Effector CD8-positive, alpha-beta T cell (primary cell): ENCODE measurements around the gene ZDHHC24.

ENCODE experiments used
- DNase-seq: peaks from one replicate; lab custom pipeline; 2025; lab: John Stamatoyannopoulos, UW

The ZDHHC24 gene

DNA sequence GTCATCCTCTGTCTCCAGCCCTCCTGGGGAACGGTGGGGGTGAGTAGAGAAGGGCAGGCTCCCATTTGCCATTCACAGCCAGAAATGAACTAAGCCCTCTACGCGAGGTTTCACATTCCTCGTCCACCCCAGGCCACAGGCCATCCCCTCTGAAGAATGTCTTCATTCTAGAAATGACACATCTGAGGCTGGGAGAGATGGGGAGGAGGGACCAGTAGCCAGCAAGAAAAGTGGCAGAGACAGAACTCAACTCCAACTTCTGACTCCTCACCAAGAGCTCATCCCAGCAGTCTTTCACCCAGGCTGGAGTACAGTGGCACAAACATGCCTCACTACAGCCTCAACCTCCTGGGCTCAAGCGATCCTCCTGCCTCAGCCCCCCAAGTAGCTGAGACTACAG lies 19.1 kb upstream of the ZDHHC24 start:
- DNase-seq = no peak

DNA sequence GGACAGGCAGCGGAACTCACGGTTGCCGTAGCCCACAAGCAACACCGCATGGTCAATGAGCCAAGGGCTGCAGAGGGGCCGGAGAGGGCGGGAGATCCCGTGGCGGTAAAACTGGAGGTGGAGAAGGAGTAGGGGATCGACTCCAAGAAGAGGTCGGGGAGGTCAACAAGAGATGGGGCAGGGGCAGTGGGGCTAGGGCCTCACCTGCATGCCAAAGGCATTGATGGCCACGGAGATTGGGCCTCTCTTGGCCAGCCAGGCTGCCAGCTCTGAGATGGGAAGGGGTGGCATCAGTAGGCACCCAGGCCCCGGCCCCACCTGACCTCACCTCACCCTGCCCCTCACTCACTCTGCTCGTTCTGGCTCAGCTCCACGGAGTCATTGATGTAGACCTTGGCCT lies 18.7 kb upstream of the ZDHHC24 start:
- DNase-seq = no peak

DNA sequence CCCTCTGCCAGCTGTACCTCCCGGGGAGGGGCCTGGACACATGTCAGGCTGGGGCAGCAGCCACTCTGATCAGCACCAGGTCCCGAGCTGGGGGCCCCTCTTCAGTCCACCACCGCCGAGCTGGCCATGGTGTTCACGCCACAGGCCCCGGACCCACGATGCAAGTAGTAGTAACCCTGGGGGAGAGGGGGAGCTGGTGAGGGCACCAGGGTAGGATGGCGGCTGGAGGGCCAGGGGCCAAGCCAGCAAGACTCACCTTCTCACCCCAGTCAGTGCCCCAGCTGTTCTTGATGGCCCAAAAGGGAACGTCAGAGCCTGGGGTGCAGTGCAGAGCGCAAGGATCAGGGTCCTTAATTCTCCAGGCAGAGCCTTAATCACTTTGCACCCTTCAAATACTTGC lies 18.0 kb upstream of the ZDHHC24 start:
- no peak for DNase-seq

DNA sequence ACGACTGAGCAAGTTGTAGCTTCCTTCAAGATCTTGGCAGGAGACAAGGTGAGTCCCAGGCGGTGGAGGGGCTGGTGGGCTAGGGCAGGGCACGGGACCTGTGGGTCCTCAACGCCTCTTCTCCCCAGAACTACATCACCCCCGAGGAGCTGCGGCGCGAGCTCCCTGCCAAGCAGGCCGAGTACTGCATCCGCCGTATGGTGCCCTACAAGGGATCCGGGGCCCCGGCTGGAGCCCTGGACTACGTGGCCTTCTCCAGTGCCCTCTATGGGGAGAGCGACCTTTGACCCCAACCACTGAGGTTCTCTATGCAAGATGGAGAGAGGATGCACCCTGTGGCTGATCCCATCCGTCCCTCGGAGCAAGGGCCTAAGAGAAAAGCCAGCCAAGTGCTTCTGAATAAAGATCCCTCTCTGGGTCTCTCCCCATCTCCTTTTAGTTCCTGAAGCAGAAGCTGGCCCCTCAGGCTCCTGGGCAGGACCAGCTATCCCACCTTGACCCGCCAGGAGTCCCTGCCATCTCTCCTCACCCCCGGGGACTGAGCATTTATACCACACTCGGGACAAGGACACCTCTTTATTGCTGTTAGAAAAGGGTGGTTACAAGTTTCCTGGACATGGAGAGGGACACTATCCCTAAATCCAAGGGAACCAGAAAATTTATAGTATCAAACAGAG lies 17.2 kb upstream of the ZDHHC24 start:
- no peak for DNase-seq

DNA sequence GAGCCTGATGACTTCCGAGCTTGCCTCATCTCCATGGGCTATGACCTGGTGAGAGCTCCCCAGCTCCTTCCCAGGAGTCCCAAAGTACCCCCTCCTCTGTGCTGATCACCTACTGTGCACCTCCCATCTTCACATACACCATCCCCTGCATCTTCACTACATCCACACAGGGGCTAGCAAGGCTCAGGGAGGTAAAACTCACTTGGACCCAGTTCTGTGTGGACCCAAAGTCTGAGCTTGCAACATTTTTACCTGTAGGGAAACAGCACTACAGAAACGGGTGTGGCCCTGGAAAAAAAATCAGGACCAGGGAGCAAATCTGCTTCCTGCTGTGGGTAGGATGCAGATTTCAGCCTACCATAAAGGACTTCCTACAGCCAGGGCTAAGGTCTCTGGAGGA lies 16.4 kb upstream of the ZDHHC24 start:
- no peak for DNase-seq

DNA sequence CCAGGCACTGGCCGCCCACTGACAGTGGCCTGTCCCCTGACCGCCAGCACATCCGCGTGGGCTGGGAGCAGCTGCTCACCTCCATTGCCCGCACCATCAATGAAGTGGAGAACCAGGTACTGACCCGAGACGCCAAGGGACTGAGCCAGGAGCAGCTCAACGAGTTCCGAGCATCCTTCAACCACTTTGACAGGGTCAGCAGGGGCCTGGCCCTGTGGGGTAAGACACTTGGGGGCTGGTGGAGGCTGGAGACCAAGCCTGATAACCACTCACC lies 16.1 kb upstream of the ZDHHC24 start:
- DNase-seq = no peak

DNA sequence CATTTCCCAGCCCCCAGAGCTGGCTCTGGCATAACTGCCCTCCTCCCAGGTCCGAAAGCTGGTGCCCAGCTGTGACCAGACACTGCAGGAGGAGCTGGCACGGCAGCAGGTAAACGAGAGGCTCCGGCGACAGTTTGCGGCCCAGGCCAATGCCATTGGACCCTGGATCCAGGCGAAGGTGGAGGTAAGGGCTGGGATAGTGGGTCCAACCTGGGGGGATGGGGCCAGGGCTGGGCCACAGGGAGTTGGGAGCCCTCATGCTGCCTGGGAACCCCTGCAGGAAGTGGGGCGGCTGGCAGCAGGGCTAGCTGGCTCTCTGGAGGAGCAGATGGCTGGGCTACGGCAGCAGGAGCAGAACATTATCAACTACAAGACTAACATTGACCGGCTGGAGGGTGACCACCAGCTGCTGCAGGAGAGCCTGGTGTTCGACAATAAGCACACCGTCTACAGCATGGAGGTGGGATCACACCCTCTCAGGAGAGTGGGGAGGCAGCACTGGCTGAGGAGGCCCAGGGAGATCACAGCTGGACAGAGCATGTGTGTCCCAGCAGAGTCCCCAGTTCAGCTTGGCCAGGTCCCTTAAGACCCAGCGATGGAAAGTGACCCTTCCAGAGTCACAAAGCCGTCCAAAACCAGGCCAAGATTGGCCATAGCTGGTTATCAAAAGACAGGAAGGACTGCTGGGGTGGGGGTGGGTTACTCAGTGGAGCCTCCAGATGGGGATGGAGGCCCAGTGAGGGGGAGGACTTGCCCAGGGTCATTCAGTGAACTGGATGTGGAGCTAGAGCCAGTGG lies 15.5 kb upstream of the ZDHHC24 start:
- no peak for DNase-seq

DNA sequence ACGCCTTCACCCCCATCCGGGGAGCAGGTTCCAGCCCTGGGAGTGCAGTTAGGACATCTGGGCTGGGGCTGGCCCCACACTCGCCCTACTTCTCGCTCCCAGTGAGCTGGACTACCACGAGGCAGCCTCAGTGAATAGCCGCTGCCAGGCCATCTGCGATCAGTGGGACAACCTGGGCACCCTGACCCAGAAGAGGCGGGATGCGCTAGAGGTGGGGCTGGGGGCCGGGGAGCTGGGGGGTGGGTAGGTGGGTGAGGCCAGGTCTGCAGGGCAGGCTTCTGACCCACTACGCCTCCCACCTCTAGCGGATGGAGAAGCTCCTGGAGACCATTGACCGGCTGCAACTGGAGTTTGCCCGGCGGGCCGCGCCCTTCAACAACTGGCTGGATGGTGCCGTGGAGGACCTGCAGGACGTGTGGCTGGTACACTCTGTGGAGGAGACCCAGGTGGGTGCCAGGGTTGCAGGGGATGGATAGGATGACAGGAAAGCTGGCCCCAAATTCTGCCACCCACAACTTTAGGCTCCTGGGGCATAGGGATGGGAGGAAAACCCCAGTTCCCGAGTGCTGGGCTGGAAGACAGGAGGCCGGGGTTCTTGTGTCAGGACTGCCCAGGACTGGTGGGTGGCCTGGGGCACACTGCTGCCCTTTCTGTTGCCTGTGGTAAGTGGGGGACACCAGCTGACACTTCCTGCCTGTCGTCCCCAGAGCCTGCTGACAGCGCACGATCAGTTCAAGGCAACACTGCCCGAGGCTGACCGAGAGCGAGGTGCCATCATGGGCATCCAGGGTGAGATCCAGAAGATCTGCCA lies 14.2 kb upstream of the ZDHHC24 start:
- no peak for DNase-seq

DNA sequence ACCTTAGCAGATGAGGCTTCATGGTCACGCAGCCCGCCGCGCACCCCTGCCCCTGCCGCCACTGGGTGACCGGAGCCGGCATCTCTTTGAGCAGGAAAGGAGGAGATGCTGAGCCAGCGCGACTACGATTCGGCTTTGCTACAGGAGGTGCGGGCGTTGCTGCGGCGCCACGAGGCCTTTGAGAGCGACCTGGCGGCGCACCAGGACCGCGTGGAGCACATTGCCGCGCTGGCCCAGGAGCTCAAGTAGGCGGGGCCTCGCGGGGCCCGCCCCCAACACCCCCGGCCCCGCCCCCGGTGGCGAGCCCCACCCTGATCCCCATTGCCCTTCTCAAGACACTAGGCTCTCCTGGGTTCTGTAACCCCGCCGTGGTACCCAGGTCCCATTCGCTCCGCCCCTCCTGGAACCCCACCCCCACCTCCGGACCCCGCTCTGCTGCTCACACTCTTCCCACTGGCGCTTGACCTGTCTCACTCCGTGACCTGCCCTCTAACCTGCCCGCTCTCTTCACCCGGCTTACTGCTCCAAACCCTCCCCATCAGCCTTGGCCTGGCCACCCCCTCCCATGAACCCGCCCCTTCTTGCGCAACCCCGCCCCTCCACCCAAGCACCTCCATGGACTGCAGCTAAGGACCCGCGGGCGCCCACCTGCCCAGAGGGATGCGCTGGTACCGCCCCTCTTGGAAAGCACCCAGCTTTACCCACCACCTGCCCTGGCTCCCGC lies 13.5 kb upstream of the ZDHHC24 start:
- peak; percentile 29 for DNase-seq

DNA sequence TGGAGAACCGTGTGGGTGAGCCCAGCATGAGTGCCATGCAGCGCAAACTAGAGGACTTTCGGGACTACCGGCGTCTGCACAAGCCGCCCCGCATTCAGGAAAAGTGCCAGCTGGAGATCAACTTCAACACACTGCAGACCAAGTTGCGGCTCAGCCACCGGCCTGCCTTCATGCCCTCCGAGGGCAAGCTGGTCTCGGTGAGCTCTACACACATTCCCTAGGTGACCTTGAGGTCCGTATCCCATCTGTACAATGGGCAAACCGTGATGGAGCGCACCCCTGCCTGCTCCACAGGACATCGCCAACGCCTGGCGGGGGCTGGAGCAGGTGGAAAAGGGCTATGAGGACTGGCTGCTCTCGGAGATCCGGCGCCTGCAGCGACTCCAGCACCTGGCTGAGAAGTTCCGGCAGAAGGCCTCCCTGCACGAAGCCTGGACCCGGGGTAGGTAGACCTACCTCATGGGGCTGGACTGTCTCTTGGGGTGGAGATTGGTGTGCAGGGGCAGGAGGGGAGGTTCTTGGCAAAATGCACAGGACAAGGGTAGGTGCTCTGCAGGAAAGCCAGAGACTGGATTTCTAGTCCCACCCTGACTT lies 12.0 kb upstream of the ZDHHC24 start:
- no peak for DNase-seq

DNA sequence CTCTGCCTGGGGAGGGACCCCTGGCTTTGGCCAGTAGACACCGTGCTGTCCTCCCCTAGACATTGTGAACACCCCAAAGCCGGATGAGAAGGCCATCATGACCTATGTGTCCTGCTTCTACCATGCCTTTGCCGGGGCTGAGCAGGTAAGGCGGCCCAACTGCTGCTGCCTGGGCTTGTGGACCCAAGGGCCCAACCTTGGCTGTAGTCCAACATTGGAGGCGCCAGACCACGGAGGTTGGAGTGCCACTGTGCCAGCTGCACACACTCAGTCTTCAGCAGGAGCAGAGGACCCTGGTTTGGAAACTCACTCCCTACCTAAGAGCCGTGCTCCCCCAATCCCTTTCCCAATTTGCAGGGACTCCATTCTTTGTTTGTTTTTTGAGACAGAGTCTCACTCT lies 10.2 kb upstream of the ZDHHC24 start:
- no peak for DNase-seq

DNA sequence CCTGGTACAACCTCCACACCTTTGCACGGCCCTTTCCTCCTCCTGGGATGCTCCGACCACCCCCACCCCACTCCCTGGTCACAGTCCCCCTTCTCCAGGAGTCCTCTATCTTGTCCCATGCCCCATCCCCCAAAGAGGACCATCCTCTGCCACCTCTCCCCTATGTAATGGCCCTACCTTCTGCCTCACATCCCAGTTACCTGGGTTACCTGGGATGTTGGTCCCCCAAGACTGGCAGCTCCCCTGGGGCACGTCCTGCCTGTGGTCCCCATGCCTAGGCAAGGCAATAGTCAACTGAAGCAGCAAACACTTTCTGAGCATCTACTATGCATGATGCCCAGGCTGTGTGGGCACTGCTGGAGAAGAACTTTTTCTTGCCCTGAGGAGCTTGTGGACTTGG lies 9.6 kb upstream of the ZDHHC24 start:
- DNase-seq = no peak

DNA sequence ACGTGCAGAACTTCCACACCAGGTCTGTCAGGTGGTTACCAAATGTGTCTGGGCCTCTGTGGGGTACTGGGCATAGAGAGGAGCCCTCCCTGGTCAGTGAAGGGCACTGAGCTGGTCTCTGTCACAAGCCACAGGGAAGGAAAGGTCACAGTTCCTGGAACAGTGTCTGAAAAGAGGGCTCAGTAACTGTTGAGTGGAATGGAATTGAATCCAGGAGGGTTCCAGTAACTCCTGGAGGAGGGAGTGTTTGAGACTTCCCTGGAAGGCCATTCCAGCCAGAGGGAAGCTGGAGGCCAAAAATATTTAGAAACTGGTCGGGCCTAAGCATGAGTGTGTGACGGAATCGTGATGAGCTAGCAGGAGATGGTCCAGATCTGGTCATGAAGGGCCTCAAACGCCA lies 8.8 kb upstream of the ZDHHC24 start:
- DNase-seq = no peak

DNA sequence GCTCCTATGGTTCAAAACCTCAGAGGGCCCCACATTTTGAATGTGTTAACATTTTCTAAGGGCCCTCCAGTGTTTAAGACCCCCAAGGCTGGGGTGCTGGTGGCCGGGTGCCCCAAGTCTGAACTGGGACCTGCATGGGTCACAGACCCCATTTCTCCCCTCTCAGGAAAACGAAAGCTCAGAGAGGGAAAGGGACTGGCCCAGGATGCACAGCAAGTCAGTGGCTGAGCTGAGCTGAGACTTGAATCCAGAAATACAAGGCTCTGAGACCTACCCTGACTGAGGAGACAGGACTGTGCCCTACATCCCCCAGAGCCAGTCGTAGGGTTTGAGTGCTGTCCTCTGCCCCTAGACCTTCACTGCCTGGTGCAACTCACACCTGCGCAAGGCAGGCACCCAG lies 5.0 kb upstream of the ZDHHC24 start:
- DNase-seq = no peak

DNA sequence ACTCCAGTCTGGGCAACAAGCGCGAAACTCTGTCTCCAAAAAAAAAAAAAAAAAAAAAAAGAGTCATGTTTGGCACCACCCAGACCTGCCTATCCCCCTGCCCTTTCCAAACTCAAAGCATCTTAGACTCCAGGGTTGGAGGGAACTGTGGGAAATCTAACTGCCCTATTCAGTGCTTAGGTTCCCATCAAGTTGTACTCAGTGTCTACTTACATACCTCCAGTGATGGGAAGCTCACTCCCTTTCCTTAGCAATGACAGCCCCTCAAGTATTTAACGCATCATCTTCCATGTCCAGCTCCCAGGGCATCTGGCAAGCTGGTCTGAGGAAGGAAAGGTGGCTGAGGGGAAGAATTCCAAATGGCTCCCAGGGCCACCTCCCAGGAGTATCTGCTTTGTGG lies 3.8 kb upstream of the ZDHHC24 start:
- no peak for DNase-seq

DNA sequence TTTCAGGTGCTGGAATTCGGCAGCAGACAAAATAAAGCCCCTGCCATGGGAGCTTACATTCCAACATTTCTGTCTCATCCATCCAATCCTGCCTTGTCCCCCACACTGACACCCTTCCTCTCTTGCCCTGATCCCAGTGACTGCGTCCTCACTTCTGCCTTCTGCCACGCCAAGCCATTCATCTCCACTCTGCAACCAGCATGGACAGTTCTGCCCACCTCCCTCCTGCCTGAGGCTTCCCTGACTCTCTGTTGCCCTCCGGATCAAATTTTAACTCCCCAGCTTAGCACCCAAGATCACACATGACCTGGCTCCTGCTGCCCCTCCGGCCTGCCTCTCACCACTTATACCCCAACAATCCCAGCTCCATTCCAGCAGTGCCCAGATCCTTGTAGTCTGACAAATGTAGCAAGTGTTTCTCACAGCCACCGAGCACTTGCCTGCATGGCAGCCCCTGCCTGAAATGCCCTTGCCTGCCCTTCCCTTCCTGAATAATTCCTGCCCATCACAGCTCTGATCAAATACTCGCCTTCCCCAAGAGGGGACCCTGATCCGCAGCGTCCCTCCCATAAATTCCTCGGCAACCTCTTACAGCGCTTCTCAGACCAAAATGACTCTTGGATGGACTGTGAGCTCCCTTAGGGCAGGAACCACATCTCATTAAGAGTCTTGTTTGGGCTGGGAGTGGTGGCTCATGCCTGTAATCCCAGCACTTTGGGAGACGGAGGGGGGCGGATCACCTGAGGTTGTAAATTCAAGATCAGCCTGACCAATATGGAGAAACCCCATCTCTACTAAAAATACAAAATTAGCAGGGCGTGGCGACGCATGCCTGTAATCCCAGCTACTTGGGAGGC lies 3.2 kb upstream of the ZDHHC24 start:
- no peak for DNase-seq

DNA sequence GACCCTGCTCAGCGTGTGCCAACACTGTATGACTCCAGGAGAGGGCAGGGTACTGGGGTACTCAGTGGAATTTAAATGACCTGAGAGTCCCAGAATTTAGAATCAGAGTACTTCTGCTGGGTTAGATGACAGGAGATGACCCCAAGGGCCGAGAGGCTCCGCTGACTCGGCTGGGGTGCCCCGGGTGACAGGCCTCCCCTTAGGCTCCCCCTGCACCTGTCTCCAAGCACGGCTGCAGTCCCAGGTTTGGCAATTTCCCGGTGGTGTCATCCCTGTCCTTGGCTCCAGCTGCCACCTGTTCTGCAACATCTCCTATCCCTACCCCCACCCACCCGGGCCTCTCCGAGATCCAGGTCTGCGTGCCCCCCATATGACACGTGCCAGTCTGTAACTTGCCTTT lies 2.2 kb upstream of the ZDHHC24 start:
- no peak for DNase-seq

DNA sequence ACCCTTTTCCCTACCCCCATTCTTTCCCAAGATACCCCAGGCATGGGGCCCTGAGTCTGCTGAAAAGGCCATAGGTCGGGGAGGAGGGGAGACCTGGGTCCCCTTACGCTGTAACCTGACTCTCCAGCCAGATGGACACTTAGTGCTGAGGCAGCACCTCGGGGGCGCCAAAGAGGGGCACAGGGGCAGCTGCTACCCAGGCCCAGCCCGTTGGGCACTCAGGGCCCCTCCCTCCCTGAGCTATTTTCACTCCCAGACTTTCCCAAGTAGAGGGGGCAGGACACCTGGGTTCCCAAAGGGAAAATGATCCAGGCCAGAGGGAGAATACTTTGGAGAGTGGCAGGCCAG lies 1.8 kb upstream of the ZDHHC24 start:
- no peak for DNase-seq

DNA sequence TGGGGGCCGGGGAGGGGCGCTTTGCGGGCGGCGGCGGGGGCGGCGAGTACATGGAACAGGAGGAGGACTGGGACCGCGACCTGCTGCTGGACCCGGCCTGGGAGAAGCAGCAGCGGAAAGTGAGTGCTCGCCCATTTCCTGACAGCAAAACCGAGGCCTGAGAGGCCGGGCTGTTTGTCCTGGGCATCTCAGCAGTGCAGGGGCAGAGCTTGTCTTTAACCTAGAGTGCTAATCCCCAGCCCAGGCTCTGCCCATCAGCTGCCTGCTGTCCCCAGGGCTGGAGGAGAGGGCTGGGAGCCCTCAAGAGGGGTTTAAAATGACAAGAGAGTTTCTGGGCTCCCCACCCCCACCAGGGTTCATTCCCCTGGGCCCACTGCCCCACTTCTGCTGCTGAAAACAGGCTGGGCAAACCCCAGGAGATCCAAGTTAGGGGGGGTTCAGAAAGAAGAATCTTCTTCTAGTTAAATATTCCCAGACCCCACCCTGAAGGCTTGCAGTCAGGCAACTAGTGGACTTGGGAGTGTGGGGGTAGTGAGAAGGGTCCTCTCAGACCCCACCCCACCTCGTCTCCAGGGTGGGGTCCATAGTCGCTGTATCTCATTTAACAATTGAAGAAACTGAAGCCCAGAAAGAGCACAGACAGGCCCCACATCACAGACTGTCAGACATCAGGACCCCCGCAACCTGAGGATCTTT lies 1.3 kb upstream of the ZDHHC24 start:
- DNase-seq = no peak

DNA sequence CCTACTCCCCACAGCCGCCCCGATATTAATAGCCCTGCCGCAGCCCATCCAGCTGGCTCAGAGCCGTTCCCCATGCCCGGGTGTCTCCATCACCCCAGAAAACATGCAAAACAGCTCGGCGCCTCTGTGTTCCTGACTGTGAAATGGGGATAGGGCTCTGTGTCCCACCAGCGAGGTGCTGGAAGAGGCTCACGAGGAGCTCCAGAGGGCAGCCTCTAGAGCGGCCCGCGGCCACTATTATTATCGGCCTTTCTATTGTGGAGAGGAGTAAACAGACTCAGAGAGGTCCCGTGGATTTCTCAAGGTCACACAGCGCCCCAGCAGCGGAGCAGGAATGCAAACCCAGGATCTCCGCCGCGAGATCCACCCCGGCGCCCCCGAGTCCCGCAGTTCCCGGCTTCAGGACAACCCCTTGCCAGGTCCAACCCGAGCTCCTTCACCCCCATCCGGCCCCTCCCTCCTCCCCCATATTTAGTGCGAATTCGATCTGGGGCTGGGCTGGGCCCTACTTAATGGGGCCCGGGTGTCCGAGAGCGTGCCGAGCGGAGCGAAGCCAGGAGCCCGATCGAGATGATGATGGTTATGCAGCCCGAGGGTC lies 619 bp upstream of the ZDHHC24 start, which contains the start of gene ACTN3:
TSS of gene ACTN3 (plus strand) at position 536 of the 598 bp plus-strand sequence. CDS start at position 571, 35 bp downstream.
- no peak for DNase-seq
